Neuron (in vitro differentiated cells): ENCODE data around the gene CRELD2.

Experiments used
- H2AFZ ChIP-seq: one replicate; pipeline ENCODE4 v1.6.1; 2013; ENCODE audit warnings: low read depth, mild to moderate bottlenecking, inconsistent platforms, low read length, moderate library complexity
- H3K27me3 ChIP-seq: one replicate; pipeline ENCODE4 v1.6.1; 2013; ENCODE audit warnings: low read length; ENCODE audit not compliant: insufficient read depth
- H3K36me3 ChIP-seq: one replicate; pipeline ENCODE4 v1.6.1; 2013; ENCODE audit warnings: low read length; ENCODE audit not compliant: insufficient read depth
- H3K4me1 ChIP-seq: one replicate; pipeline ENCODE4 v1.6.1; 2013; ENCODE audit warnings: low read length; ENCODE audit not compliant: insufficient read depth
- H3K4me3 ChIP-seq: 2 replicates; pipeline ENCODE4 v1.5.1; 2013; ENCODE audit warnings: mild to moderate bottlenecking, low read length, moderate library complexity
- H3K9me3 ChIP-seq: one replicate; pipeline ENCODE4 v1.6.1; 2013; ENCODE audit warnings: low read length

The CRELD2 gene

GRCh38 chr22:49909476-49910205 lies 8.8 kb upstream of the CRELD2 start:
- no peaks in the 10 kb centered on the region for H3K27me3 ChIP-seq
- H3K4me3 ChIP-seq: no peak overlapping the region
- H3K36me3 ChIP-seq: peaks cover 29% of the 10 kb centered on the region
- H3K4me1 ChIP-seq: no peaks in the 10 kb centered on the region
- no peak overlapping the region for H2AFZ ChIP-seq
- H3K9me3 ChIP-seq: no peaks in the 10 kb centered on the region

- peaks cover 29% of the 10 kb centered on the region for H3K36me3 ChIP-seq
- H3K9me3 ChIP-seq: no peaks in the 10 kb centered on the region
- no peaks in the 10 kb centered on the region for H3K4me1 ChIP-seq
- no peaks in the 10 kb centered on the region for H3K27me3 ChIP-seq
- H2AFZ ChIP-seq: no peak overlapping the region
- H3K4me3 ChIP-seq: no peak overlapping the region
These were observed 7.9 kb upstream of the CRELD2 start for GRCh38 chr22:49910229-49911155.

GRCh38 chr22:49911881-49912625 lies 6.4 kb upstream of the CRELD2 start:
- no peaks in the 10 kb centered on the region for H3K9me3 ChIP-seq
- H3K36me3 ChIP-seq: peaks cover 27% of the 10 kb centered on the region
- H3K4me1 ChIP-seq: no peaks in the 10 kb centered on the region
- H2AFZ ChIP-seq: no peak overlapping the region
- no peaks in the 10 kb centered on the region for H3K27me3 ChIP-seq
- H3K4me3 ChIP-seq: no peak overlapping the region

- Histone ChIP-seq H3K4me3 (no peak overlapping the region), H3K4me1 (peaks cover 4% of the 10 kb centered on the region), H2AFZ (no peak overlapping the region), H3K36me3 (peaks cover 19% of the 10 kb centered on the region), H3K27me3 (no peaks in the 10 kb centered on the region), H3K9me3 (no peaks in the 10 kb centered on the region)
These were observed 5.4 kb upstream of the CRELD2 start for GRCh38 chr22:49913026-49913425.

GRCh38 chr22:49913446-49913845 lies 5.0 kb upstream of the CRELD2 start:
- Histone ChIP-seq H3K27me3 (no peaks in the 10 kb centered on the region), H3K36me3 (peaks cover 18% of the 10 kb centered on the region), H3K4me3 (no peak overlapping the region), H3K4me1 (peaks cover 4% of the 10 kb centered on the region), H2AFZ (no peak overlapping the region), H3K9me3 (no peaks in the 10 kb centered on the region)

- Histone ChIP-seq H3K27me3 (no peaks in the 10 kb centered on the region), H3K4me3 (no peak overlapping the region), H3K9me3 (no peaks in the 10 kb centered on the region), H2AFZ (no peak overlapping the region), H3K36me3 (peaks cover 14% of the 10 kb centered on the region), H3K4me1 (peaks cover 10% of the 10 kb centered on the region)
These were observed 4.2 kb upstream of the CRELD2 start for GRCh38 chr22:49914256-49914655.

- peaks cover 16% of the 10 kb centered on the region for H3K36me3 ChIP-seq
- peaks cover 14% of the 10 kb centered on the region for H3K4me1 ChIP-seq
- H3K9me3 ChIP-seq: no peaks in the 10 kb centered on the region
- H3K4me3 ChIP-seq: no peak overlapping the region
- H2AFZ ChIP-seq: no peak overlapping the region
- no peaks in the 10 kb centered on the region for H3K27me3 ChIP-seq
These were observed 2.8 kb upstream of the CRELD2 start for GRCh38 chr22:49915610-49916009.

GRCh38 chr22:49916831-49917230 lies 1.6 kb upstream of the CRELD2 start:
- Histone ChIP-seq H3K4me3 (peak overlapping the region; percentile 8), H3K27me3 (no peaks in the 10 kb centered on the region), H3K4me1 (peaks cover 14% of the 10 kb centered on the region), H3K9me3 (no peaks in the 10 kb centered on the region), H3K36me3 (peaks cover 16% of the 10 kb centered on the region), H2AFZ (no peak overlapping the region)

GRCh38 chr22:49918911-49919881 lies 762 bp downstream of the CRELD2 start:
- H2AFZ ChIP-seq: peak overlapping the region; percentile 75
- H3K4me3 ChIP-seq: peak overlapping the region; percentile 72
- H3K4me1 ChIP-seq: peaks cover 14% of the 10 kb centered on the region
- no peaks in the 10 kb centered on the region for H3K9me3 ChIP-seq
- peaks cover 5% of the 10 kb centered on the region for H3K36me3 ChIP-seq
- no peaks in the 10 kb centered on the region for H3K27me3 ChIP-seq

GRCh38 chr22:49920859-49921258 lies 2.4 kb downstream of the CRELD2 start:
- H3K36me3 ChIP-seq: peaks cover 7% of the 10 kb centered on the region
- H2AFZ ChIP-seq: no peak overlapping the region
- no peak overlapping the region for H3K4me3 ChIP-seq
- H3K4me1 ChIP-seq: peaks cover 14% of the 10 kb centered on the region
- H3K9me3 ChIP-seq: no peaks in the 10 kb centered on the region
- no peaks in the 10 kb centered on the region for H3K27me3 ChIP-seq

GRCh38 chr22:49921508-49922278 lies 3.3 kb downstream of the CRELD2 start:
- Histone ChIP-seq H3K27me3 (no peaks in the 10 kb centered on the region), H3K4me1 (peaks cover 14% of the 10 kb centered on the region), H2AFZ (no peak overlapping the region), H3K9me3 (no peaks in the 10 kb centered on the region), H3K4me3 (no peak overlapping the region), H3K36me3 (peaks cover 7% of the 10 kb centered on the region)
